CD4-positive, alpha-beta T cell treated with Interleukin-15 for 1 hour (primary cell): Measurements from ENCODE around the gene ZNF236.

Experiments used
- DNase-seq: peaks from one replicate; pipeline ENCODE4 v3.0.0-alpha.2; 2020

Gene ZNF236

GRCh38 chr18:76992226-76993084, 170.1 kb downstream of the ZNF236 start:
- no peak for DNase-seq

GRCh38 chr18:76993085-76993382, 170.7 kb downstream of the ZNF236 start:
- no peak for DNase-seq

- DNase-seq = no peak
These were observed 171.2 kb downstream of the ZNF236 start for GRCh38 chr18:76993573-76993972.

GRCh38 chr18:76994086-76994654, 171.8 kb downstream of the ZNF236 start:
- DNase-seq = no peak

GRCh38 chr18:76995896-76996295, 173.5 kb downstream of the ZNF236 start:
- no peak for DNase-seq

GRCh38 chr18:76996429-76996828, 174.1 kb downstream of the ZNF236 start:
- no peak for DNase-seq

- no peak for DNase-seq
These were observed 175.8 kb downstream of the ZNF236 start for GRCh38 chr18:76997951-76998808.

GRCh38 chr18:76999077-76999476, 176.7 kb downstream of the ZNF236 start:
- no peak for DNase-seq

GRCh38 chr18:77000527-77000926, 178.2 kb downstream of the ZNF236 start:
- peak; percentile 32 for DNase-seq

GRCh38 chr18:77001041-77001440, 178.7 kb downstream of the ZNF236 start:
- no peak for DNase-seq

- DNase-seq = no peak
These were observed 179.6 kb downstream of the ZNF236 start for GRCh38 chr18:77001979-77002378.

- DNase-seq = no peak
These were observed 180.1 kb downstream of the ZNF236 start for GRCh38 chr18:77002496-77002895.

- no peak for DNase-seq
These were observed 181.0 kb downstream of the ZNF236 start for GRCh38 chr18:77003316-77003715.

- peak; percentile 37 for DNase-seq
These were observed 182.4 kb downstream of the ZNF236 start for GRCh38 chr18:77004555-77005380.

GRCh38 chr18:77005651-77006195, 183.4 kb downstream of the ZNF236 start:
- DNase-seq = no peak

GRCh38 chr18:77006305-77007175, 184.2 kb downstream of the ZNF236 start:
- DNase-seq = no peak

- DNase-seq = no peak
These were observed 184.9 kb downstream of the ZNF236 start for GRCh38 chr18:77007251-77007650.

GRCh38 chr18:77008006-77008405, 185.6 kb downstream of the ZNF236 start:
- DNase-seq = no peak

GRCh38 chr18:77008576-77009315, 186.4 kb downstream of the ZNF236 start:
- no peak for DNase-seq

- DNase-seq = no peak
These were observed 187.3 kb downstream of the ZNF236 start for GRCh38 chr18:77009675-77010074.

GRCh38 chr18:77012120-77012519, 189.8 kb downstream of the ZNF236 start:
- no peak for DNase-seq
